ENCODE results near the gene HSPB1.

Gene HSPB1

DNA sequence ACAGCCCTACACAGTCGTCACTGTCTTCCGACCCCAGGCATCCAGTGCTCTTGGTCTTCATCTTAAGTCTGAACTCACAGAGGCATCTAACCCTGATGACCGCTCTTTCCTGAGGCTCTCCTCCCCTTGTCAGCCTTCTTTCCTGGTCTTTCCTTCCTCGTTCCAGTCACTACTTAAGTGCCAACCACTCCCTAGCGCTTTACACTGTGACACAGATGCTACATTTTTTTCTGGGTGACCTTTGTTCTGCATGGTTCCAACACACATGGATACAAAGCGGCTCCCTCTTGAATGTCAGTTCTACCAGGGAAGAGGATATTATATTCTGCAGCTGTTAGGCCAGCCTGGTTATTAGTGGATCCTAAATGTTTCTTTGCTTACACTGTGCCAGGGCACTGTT is 43.6 kb downstream of the HSPB1 start:
- Histone ChIP-seq H2AFZ (ENCODE audit: low read length) (no peak overlapping the region), H3K9ac (ENCODE audit: low read length) (no peak overlapping the region), H3K4me2 (ENCODE audit: low read length) (no peak overlapping the region), H4K20me1 (ENCODE audit: insufficient read depth, low read length) (peaks cover 2% of the 10 kb centered on the region; the same call in 1 of the 2 replicates), H3K36me3 (ENCODE audit: insufficient read depth, low read length) (peaks cover 98% of the 10 kb centered on the region), H3K4me1 (ENCODE audit: insufficient read depth, low read length, severe bottlenecking) (no peaks in the 10 kb centered on the region), H3K9me2 (ENCODE audit: low read depth, low read length) (no peaks in the 10 kb centered on the region), H3K79me2 (ENCODE audit: insufficient read depth, low read length) (peaks cover 91% of the 10 kb centered on the region), H3K4me3 (ENCODE audit: low read depth, low read length, poor library complexity, severe bottlenecking) (no peak overlapping the region), H3K27me3 (ENCODE audit: insufficient read depth, low read length) (no peaks in the 10 kb centered on the region), H3F3A (ENCODE audit: insufficient read depth, low read length) (no peaks in the 10 kb centered on the region), H3K9me3 (ENCODE audit: low read length) (no peaks in the 10 kb centered on the region), H3K27ac (ENCODE audit: low read depth, low read length, poor library complexity, severe bottlenecking) (no peak overlapping the region)
- TF ChIP-seq EZH2 (IDR thresholded peaks at IDR 0.05; ENCODE audit: borderline replicate concordance, low read length) (no peak), CTCF (IDR thresholded peaks at IDR 0.05; ENCODE audit: low read length) (no peak)

DNA sequence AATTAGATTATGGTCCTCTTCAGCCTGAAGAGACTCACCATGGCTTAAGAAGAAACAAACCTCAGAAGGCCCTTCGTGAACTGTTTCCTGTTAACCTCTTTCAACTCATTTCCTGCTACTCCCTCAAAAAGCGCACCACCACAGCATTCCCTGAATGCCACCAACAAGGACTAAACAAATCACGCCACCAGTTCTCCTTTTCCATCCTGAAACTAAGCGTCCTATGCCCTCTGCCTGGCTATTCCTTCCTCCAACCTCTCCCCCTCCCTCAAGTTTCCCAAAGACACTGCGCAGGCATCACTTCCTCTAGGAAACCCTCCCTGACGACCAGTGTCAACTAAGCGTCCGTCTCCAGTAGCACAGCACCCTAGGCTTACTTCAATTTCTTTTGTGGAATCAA is 44.3 kb downstream of the HSPB1 start:
- Histone ChIP-seq H3K4me1 (ENCODE audit: insufficient read depth, low read length, severe bottlenecking) (no peaks in the 10 kb centered on the region), H4K20me1 (ENCODE audit: insufficient read depth, low read length) (peaks cover 6% of the 10 kb centered on the region; the same call in 1 of the 2 replicates), H3K9ac (ENCODE audit: low read length) (no peak overlapping the region), H3K36me3 (ENCODE audit: insufficient read depth, low read length) (peaks cover 98% of the 10 kb centered on the region), H3K4me2 (ENCODE audit: low read length) (no peak overlapping the region), H3K9me3 (ENCODE audit: low read length) (no peaks in the 10 kb centered on the region), H3F3A (ENCODE audit: insufficient read depth, low read length) (no peaks in the 10 kb centered on the region), H3K27ac (ENCODE audit: low read depth, low read length, poor library complexity, severe bottlenecking) (no peak overlapping the region), H3K9me2 (ENCODE audit: low read depth, low read length) (no peaks in the 10 kb centered on the region), H2AFZ (ENCODE audit: low read length) (no peak overlapping the region), H3K27me3 (ENCODE audit: insufficient read depth, low read length) (no peaks in the 10 kb centered on the region), H3K79me2 (ENCODE audit: insufficient read depth, low read length) (peaks cover 91% of the 10 kb centered on the region), H3K4me3 (ENCODE audit: low read depth, low read length, poor library complexity, severe bottlenecking) (no peak overlapping the region)
- no peak for TF ChIP-seq EZH2 (IDR thresholded peaks at IDR 0.05; ENCODE audit: borderline replicate concordance, low read length)
- no peak for TF ChIP-seq CTCF (IDR thresholded peaks at IDR 0.05; ENCODE audit: low read length)

DNA sequence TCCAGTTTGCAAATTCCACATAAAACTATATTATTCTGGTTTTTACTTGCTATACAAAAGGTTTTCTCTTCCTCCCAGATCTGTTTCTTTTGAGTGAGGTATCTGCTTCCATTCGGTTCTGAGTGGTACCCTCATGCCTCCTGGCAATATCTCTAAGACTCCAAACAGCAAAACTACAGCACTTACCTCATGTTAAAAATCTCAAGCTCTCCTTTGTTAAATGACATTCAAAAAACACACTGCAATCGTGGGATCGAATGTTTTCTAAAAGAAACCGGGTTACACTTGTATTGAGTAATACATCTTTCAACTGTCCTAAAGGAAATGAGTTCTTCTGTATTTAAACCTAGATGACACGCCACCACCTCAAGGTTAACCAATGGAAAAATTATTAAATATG is 45.2 kb downstream of the HSPB1 start:
- Histone ChIP-seq H3K4me1 (ENCODE audit: insufficient read depth, low read length, severe bottlenecking) (no peaks in the 10 kb centered on the region), H3K9ac (ENCODE audit: low read length) (no peak overlapping the region), H3K9me3 (ENCODE audit: low read length) (no peaks in the 10 kb centered on the region), H3F3A (ENCODE audit: insufficient read depth, low read length) (no peaks in the 10 kb centered on the region), H3K9me2 (ENCODE audit: low read depth, low read length) (no peaks in the 10 kb centered on the region), H3K4me2 (ENCODE audit: low read length) (no peak overlapping the region), H3K79me2 (ENCODE audit: insufficient read depth, low read length) (peaks cover 91% of the 10 kb centered on the region), H4K20me1 (ENCODE audit: insufficient read depth, low read length) (peaks cover 7% of the 10 kb centered on the region; the same call in 1 of the 2 replicates), H3K4me3 (ENCODE audit: low read depth, low read length, poor library complexity, severe bottlenecking) (no peak overlapping the region), H3K36me3 (ENCODE audit: insufficient read depth, low read length) (peaks cover 97% of the 10 kb centered on the region), H3K27me3 (ENCODE audit: insufficient read depth, low read length) (no peaks in the 10 kb centered on the region), H2AFZ (ENCODE audit: low read length) (no peak overlapping the region), H3K27ac (ENCODE audit: low read depth, low read length, poor library complexity, severe bottlenecking) (no peak overlapping the region)
- TF ChIP-seq EZH2 (IDR thresholded peaks at IDR 0.05; ENCODE audit: borderline replicate concordance, low read length) (no peak), CTCF (IDR thresholded peaks at IDR 0.05; ENCODE audit: low read length) (no peak)

Measured in OCI-LY1 (cell line).